PC-3 (cell line): Measurements from ENCODE around the gene TCF12. TPM values are rescaled to one million over a fixed set of nuclear protein-coding genes. Genes with fewer than 3 reads are reported as not detected.

ENCODE experiments used
- ATAC-seq: fragments of 200-7000 bp; cut with Tn5 transposase; 2 replicates; pipeline ENCODE4 v1.9.1; 2020; ENCODE audit warnings: mild to moderate bottlenecking, moderate library complexity
- BruUV-seq: library from RNA; stranded (reverse); fragments of 400-500 nt; replicated peaks from 2 replicates; lab custom pipeline; 2021; lab: Mats Ljungman, UMichigan
- CTCF ChIA-PET: fragments of 300-600 bp; sonication (Branson Sonifier 250); formaldehyde crosslinking; loops from one replicate; lab custom pipeline; 2022; ENCODE audit warnings: antibody characterized with exemption; lab: Charles Lee
- POLR2A ChIA-PET: fragments of 300-600 bp; sonication (Branson Sonifier 250); formaldehyde crosslinking; loops from one replicate; lab custom pipeline; 2022; ENCODE audit warnings: antibody characterized with exemption; ENCODE audit not compliant: unreplicated experiment; lab: Charles Lee
- DNase-seq: peaks from one replicate; pipeline ENCODE4 v3.0.0-alpha.2; 2015
- H2AFZ ChIP-seq: fragments of 300-600 bp; sonication (generic); 2 replicates; pipeline ENCODE4 v1.6.0; 2016; ENCODE audit warnings: antibody characterized with exemption, low read length
- H3F3A ChIP-seq: fragments of 300-600 bp; sonication (generic); one replicate; pipeline ENCODE4 v1.6.0; 2017; ENCODE audit warnings: antibody characterized with exemption, low read length, control low read depth, mild to moderate bottlenecking; ENCODE audit not compliant: unreplicated experiment
- H3K27ac ChIP-seq: fragments of 300-600 bp; sonication (generic); 2 replicates; pipeline ENCODE4 v1.5.1; 2016; ENCODE audit warnings: mild to moderate bottlenecking, low read length
- H3K27me3 ChIP-seq: fragments of 300-600 bp; sonication (generic); 2 replicates; pipeline ENCODE4 v1.6.1; 2016; ENCODE audit warnings: low read length, mixed read lengths
- H3K36me3 ChIP-seq: fragments of 300-600 bp; sonication (generic); 2 replicates; pipeline ENCODE4 v1.6.1; 2016; ENCODE audit warnings: low read depth, mixed run types, low read length, mixed read lengths
- H3K4me1 ChIP-seq: fragments of 300-600 bp; sonication (generic); 2 replicates; pipeline ENCODE4 v1.5.1; 2016; ENCODE audit warnings: low read length; ENCODE audit not compliant: insufficient read depth
- H3K4me2 ChIP-seq: fragments of 300-600 bp; sonication (generic); 2 replicates; pipeline ENCODE4 v1.6.0; 2016; ENCODE audit warnings: low read length
- H3K4me3 ChIP-seq: fragments of 300-600 bp; sonication (generic); 2 replicates; pipeline ENCODE4 v1.5.1; 2016; ENCODE audit warnings: mild to moderate bottlenecking, low read length, mixed read lengths
- H3K79me2 ChIP-seq: fragments of 300-600 bp; sonication (generic); 2 replicates; pipeline ENCODE4 v1.6.1; 2017; ENCODE audit warnings: low read length, mixed read lengths
- H3K9ac ChIP-seq: fragments of 300-600 bp; sonication (generic); 2 replicates; pipeline ENCODE4 v1.6.0; 2016; ENCODE audit warnings: mild to moderate bottlenecking, low read length
- H3K9me2 ChIP-seq: fragments of 300-600 bp; sonication (generic); replicated peaks from 2 replicates; pipeline ENCODE4 v1.6.1; 2016; ENCODE audit warnings: mixed run types, low read length, mixed read lengths
- H3K9me3 ChIP-seq: fragments of 300-600 bp; sonication (generic); 2 replicates; pipeline ENCODE4 v1.6.1; 2016; ENCODE audit warnings: low read length, mixed read lengths
- H4K20me1 ChIP-seq: fragments of 300-600 bp; sonication (generic); 2 replicates; pipeline ENCODE4 v1.6.1; 2016; ENCODE audit warnings: low read length, mixed read lengths
- EZH2 ChIP-seq: fragments of 300-600 bp; sonication (generic); IDR thresholded peaks from one replicate; pipeline ENCODE4 v1.6.1; 2017; ENCODE audit warnings: antibody characterized with exemption, mild to moderate bottlenecking, low read length; ENCODE audit not compliant: unreplicated experiment
- EZH2phosphoT487 ChIP-seq: fragments of 300-600 bp; sonication (generic); IDR thresholded peaks from 2 replicates; pipeline ENCODE4 v1.6.1; 2018; ENCODE audit warnings: mild to moderate bottlenecking, antibody characterized with exemption, low read length, borderline replicate concordance
- intact Hi-C: fragments of 100-400 bp; cut with micrococcal nuclease; formaldehyde crosslinking; loops from 2 replicates; pipeline ENCODE4 v1.9.0; 2023
- total RNA-seq: library from RNA; depleted of rRNA; stranded (reverse); fragments of >200 nt; gene quantifications from 2 replicates; pipeline ENCODE4 v1.2.3, GENCODE V29; 2014
- TF ChIP-seq, protein P1 (sequence below): fragments of 300-600 bp; sonication (generic); conservative IDR thresholded peaks from 2 replicates; pipeline ENCODE4 v1.5.1; 2017; ENCODE audit warnings: antibody characterized with exemption, low read depth, mild to moderate bottlenecking, low read length

Gene TCF12
- total RNA-seq, 1 experiment from 2014 or later = 103 TPM

DNA sequence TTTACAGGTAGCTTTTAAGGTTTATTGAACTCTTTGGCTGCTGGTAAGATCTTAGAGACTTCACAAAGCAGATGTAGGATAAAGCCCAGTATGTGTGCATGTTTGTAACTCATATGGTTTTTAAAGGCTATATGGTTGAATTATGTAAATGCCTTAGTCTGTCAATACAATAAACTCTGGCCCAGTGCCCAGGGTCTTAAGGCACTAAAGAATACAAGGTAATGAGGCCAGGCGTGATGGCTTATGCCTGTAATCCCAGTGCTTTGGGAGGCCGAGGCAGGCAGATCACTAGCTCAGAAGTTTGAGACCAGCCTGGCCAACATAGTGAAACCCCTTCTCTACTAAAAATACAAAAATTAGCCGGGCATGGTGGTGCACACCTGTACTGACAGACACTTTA is 287.6 kb downstream of the TCF12 start:
- Histone ChIP-seq H3K27ac (no peak overlapping the region), H3F3A (no peaks in the 10 kb centered on the region), H3K4me1 (no peaks in the 10 kb centered on the region), H2AFZ (no peak overlapping the region), H3K79me2 (no peaks in the 10 kb centered on the region), H3K9ac (no peak overlapping the region), H3K4me2 (no peak overlapping the region), H4K20me1 (no peaks in the 10 kb centered on the region), H3K9me2 (no peaks in the 10 kb centered on the region), H3K9me3 (no peaks in the 10 kb centered on the region), H3K36me3 (no peaks in the 10 kb centered on the region), H3K27me3 (no peaks in the 10 kb centered on the region), H3K4me3 (no peak overlapping the region)
- POLR2A ChIA-PET = no interaction called here
- DNase-seq = no peak
- ATAC-seq = no peak
- no peak for TF ChIP-seq EZH2
- TF ChIP-seq EZH2phosphoT487 = no peak
- TF ChIP-seq, protein P1, sequence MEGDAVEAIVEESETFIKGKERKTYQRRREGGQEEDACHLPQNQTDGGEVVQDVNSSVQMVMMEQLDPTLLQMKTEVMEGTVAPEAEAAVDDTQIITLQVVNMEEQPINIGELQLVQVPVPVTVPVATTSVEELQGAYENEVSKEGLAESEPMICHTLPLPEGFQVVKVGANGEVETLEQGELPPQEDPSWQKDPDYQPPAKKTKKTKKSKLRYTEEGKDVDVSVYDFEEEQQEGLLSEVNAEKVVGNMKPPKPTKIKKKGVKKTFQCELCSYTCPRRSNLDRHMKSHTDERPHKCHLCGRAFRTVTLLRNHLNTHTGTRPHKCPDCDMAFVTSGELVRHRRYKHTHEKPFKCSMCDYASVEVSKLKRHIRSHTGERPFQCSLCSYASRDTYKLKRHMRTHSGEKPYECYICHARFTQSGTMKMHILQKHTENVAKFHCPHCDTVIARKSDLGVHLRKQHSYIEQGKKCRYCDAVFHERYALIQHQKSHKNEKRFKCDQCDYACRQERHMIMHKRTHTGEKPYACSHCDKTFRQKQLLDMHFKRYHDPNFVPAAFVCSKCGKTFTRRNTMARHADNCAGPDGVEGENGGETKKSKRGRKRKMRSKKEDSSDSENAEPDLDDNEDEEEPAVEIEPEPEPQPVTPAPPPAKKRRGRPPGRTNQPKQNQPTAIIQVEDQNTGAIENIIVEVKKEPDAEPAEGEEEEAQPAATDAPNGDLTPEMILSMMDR = no peak
- intact Hi-C loops = no loop called here
- BruUV-seq = no TSS peak
- CTCF ChIA-PET = no interaction called here

DNA sequence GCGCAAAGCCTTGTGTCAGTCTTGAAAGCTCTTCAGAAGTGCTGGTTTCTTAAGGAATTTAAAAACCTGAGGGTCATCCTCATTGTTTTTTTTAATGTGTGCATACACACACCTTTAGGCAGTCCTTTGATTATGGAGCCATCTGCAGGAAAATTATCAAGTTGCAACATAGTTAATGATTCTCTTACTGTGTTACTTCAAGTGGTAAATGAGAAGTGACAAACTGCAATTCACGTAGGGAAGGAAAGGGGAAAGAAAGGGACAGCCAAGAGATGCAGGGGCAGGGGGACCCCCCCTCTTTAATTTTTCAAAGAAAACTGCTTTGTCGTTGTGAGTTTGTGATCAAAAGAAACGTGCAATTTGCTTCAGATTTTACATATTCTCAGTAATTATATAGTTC is 295.4 kb downstream of the TCF12 start:
- no peak overlapping the region for H3K4me2 ChIP-seq
- ChIA-PET POLR2A (interaction anchor here (0.7 kb wide), 1 partner anchor 303 kb away, joined by 3 read pairs; no protein-coding TSS in a partner anchor), CTCF (interaction anchor here (0.7 to 1.0 kb wide), 2 partner anchors 67 to 718 kb away, joined by 3 to 7 read pairs; no protein-coding TSS in a partner anchor)
- H3K4me1 ChIP-seq = peaks cover 32% of the 10 kb centered on the region
- no peak overlapping the region for H3K27ac ChIP-seq
- H3K27me3 ChIP-seq = no peaks in the 10 kb centered on the region
- intact Hi-C loops = loop anchor here (2.0 to 10.0 kb wide), 5 partner anchors 67 to 717 kb away; partner anchors contain the start of gene TCF12
- peak; percentile 55 for DNase-seq
- H3F3A ChIP-seq = no peaks in the 10 kb centered on the region
- no peak overlapping the region for H3K9ac ChIP-seq
- no peak overlapping the region for H3K4me3 ChIP-seq
- peak; percentile 27 for ATAC-seq
- TF ChIP-seq, protein P1 = peak; percentile 66
- TF ChIP-seq EZH2 = no peak
- no peaks in the 10 kb centered on the region for H3K36me3 ChIP-seq
- H2AFZ ChIP-seq = no peak overlapping the region
- no TSS peak for BruUV-seq
- H4K20me1 ChIP-seq = no peaks in the 10 kb centered on the region
- no peaks in the 10 kb centered on the region for H3K79me2 ChIP-seq
- no peaks in the 10 kb centered on the region for H3K9me2 ChIP-seq
- no peaks in the 10 kb centered on the region for H3K9me3 ChIP-seq

DNA sequence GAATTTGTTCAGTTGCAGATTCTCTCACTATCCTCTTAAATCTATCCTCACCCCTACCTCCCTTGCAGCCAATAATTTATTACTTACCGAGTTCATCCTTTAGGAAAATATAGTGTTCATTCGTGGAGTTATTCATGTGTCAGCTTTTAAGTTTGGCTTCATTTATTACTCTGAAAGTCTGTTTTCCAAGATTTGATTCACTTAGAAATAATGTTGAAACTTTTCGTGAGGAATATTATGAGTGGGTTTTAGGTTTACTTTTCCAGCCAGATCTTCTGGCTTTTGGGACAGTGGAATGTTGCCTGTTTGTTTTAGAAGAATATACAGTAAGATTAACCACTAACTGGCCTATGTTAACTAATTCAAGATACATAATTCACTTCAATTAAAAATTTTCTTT is 296.9 kb downstream of the TCF12 start:
- Histone ChIP-seq H3K27ac (peak overlapping the region; percentile 63; the same call in 1 of the 2 replicates), H3K4me2 (peak overlapping the region; percentile 76), H3K27me3 (no peaks in the 10 kb centered on the region), H3K36me3 (no peaks in the 10 kb centered on the region), H3K9me3 (no peaks in the 10 kb centered on the region), H3K9me2 (no peaks in the 10 kb centered on the region), H4K20me1 (no peaks in the 10 kb centered on the region), H3K9ac (no peak overlapping the region), H3F3A (no peaks in the 10 kb centered on the region), H3K4me1 (peaks cover 32% of the 10 kb centered on the region), H3K79me2 (no peaks in the 10 kb centered on the region), H3K4me3 (no peak overlapping the region), H2AFZ (no peak overlapping the region)
- ATAC-seq (no peak), DNase-seq (no peak)
- TF ChIP-seq, protein P1 = no peak
- TF ChIP-seq EZH2phosphoT487 (no peak), EZH2 (no peak)
- CTCF ChIA-PET = interaction anchor here (0.7 kb wide), 1 partner anchor 26 kb away, joined by 3 read pairs; no protein-coding TSS in a partner anchor
- POLR2A ChIA-PET = interaction anchor here (0.5 kb wide), 1 partner anchor 297 kb away, joined by 4 read pairs; the partner anchor contains the start of gene TCF12
- intact Hi-C loops = loop anchor here (5.0 to 10.0 kb wide), 2 partner anchors 92 to 201 kb away; no protein-coding TSS in a partner anchor
- no TSS peak for BruUV-seq
